NCI-H187 (cell line): Measurements from ENCODE around the gene MSTO1.
"Not testable (repeated sequence)": the region's sequence is repeated elsewhere in the genome, so short reads cannot be mapped to it uniquely, and the experiment has no call there.

Experiments used
- DNase-seq, 2 experiments: peaks; one replicate each; lab custom pipeline; 2025; lab: John Stamatoyannopoulos, UW

MSTO1 gene

DNA sequence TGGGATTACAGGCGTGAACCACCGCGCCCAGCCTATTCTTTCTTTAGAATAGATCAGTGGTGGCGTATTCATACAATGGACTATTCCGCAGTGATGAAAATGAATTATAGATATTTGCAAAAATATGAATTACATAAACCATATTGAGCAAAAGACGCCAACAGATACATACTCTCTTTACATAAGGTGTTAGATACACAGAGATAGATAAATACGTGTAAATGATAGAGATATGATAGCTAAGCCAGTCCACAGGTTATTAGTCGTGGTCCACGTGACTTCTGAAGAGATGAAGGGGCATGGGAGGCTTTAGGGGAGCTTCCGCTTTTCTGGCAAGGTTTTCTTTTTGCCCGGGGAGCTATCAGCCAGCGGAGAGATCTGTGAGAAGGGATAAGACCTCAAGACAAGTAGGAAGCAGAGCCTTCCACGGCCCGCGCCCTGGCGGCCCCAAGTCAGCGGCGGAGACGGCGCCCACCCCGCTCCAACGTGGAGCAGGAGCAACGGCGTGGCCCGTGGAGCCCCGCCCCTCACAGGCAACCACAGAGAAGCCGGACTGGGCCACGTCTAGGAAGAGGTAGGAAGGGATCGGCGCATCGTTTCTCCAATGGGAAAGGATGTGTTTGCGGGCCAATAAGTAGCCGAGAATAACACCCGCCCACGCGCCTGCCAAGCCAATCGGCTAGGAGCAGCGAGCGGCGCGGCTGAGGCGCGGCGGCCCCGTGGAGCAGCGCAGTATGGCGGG, at the start of gene MSTO1:
Gene MSTO1, plus strand, starts transcription at position 704 of the 742 bp plus-strand sequence. Its CDS starts 31 bp downstream, at position 735.
- peak; percentile 99 for DNase-seq

DNA sequence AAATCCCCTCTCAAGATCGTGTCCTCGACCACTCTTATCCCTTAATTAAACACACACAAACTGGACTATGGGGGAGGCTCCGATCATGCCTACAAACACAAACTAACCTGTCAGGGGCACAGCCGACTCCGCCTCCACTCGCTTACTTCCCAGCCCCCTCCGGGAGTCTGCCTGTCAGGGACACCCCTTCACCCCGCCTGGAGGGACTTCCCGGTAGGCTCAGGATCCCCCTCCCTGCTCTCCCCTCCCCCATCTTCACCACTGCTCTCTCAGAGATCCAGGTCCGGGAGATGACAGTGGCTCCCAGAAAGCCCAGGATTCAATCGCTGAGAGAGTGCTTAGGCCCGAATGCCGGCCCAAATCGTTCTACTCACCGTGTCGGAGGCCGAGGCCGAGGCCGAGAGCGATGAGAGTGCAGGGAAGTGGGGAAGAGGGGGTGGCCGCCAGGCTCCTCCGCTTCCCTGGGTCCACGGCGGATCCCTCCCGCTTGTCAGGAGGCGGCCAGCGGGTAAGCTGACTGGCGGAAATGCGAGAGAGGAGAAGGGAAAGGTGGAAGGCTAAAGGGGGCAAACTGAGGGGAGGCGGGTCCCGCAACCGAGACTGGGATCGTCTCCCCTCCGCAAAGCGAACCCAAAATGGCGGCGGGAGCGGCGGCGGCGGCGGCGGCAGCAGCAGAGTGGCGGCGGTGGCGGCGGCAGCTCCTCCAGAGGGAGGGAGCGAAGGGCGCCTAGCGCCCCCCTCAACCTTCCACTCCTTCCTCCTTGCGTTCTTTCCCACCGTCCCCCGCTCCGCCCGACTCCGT, 48.0 kb upstream of the MSTO1 start:
- peak in 1 of 2 experiments; percentile 71 for DNase-seq

DNA sequence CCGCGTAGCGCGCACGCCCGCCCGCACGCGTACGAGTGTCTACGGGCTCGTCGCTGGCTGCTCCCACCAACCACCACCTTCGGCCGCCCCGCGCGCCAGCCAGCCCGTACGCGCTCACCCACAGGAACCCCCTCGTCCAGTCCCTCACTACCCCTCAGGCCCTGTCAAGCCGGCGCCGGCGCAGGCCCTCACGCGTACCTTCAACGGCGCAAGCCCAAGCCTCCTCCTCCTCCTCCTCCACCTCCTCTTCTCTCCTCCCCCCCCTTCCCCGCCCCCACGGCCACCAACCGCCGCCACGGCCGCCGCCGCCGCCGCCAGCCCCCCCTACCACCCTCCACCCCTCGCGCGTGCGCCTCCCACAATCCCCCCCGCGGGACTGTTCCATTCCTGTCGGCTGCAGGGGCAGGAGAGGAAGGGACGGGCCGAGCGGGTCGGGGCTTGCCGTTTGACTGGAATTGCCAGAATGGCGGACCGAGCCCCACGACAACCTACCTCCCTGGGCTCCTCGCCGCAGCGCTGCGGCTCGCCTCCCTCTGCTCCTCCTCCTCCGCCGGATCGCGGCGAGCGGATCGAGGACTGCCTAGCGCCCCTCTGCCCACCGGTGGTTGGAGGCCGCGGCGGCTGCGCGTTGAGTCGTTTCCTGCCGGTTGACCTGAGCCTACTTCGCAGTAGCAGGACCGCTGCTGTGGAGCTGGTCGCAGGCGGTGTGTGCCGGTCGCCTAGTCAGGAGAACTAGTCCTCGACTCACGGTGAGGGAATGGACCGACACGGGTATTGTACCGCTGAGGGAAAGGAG, 47.2 kb upstream of the MSTO1 start, which contains the start of gene ASH1L:
Gene ASH1L, minus strand, starts transcription at position 223 of the 796 bp plus-strand sequence. CDS start 41,284 bp downstream, outside the sequence.
- DNase-seq = peak; percentile 98 to 100

DNA sequence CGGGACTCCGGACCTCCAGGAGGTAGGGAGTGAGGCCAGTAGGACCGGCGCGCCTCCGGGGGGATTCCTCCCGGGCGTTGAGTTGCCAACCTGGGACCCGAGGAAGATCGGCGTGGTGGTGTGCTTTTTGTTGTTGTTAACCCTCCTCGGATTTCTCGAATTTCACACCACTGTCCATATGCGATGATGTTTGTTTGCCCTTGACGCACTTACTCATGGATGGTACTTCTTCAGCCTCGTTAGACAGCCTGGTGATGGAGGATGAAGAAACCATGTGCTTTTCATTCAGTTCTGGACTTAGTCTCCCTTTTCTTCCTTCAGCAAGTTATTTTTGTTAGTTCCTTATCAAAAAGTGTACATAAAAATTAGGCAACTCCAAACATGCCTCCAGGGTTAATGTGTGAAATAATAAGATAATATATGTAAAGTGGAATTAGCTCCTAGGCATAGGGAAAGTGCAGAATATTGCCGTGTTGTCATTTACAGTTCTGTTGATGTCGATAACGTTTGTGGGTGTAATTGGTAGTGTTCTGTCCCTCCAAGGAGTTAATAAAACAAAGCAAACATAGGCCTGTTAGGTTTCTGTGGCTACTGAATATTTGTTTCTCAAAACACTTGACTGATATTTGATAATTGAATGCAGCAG, 46.5 kb upstream of the MSTO1 start:
- peak in 1 of 2 experiments; percentile 62 for DNase-seq

DNA sequence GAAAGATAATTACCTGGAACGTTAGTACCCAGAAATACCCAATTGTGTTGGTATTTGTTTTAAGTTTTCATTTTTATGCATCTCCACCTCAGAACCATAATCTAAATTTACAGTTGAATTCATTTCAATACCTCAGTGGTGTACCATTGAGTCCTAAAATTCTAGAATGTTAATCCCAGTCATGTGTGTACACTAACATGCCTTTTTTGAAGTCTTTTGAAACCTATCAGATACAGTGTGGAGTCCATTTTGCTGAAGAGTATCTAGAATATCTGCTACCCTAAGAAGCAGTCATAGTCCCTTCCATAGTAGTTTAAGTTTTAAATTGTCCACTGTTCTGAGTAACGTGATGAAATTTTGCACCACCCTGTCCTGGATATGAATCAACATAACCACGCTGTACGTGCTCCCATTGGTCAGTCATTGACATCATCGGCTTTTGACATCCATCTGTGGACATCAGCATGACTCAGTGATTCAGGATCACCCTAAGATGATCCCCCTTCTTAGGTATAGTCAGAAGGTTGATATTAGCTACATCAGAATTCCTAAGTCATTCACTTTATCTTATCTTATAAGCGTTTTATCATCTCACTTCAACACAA, 39.9 kb upstream of the MSTO1 start:
- DNase-seq = no peak

DNA sequence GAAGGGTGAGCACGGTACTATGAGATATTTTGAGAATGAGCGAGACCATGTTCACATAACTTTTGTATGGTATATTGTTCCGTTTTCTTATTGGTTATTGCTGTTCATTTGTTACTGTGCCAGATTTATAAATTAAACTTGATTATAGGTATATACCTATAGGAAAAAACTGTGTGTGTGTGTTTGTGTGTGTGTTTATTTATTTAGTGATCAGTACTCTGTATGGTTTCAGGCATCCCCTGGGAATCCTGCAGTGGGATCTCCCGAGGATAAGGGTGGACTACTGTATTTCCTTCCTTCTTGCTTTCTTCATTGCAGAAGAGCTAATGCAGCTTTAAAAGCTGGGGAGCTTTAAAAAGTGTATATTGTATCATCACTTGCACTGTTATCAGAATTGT, 39.4 kb upstream of the MSTO1 start:
- DNase-seq = no peak

DNA sequence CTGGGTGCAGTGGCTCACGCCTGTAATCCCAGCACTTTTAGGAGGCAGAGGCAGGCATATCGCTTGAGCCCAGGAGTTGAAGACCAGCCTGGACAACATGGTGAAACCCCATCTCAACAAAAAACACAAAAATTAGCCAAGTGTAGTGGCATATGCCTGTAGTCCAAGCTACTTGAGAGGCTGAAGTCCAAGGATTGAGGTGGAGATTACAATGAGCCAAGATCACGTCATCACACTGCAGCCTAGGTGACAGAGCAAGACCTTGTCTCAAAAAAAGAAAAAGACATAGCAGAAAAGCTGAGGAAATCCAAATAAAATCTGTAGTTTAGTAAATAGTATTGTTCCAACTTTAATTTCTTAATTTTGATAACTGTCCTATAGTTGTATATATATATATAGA, 35.9 kb upstream of the MSTO1 start:
- no peak for DNase-seq

DNA sequence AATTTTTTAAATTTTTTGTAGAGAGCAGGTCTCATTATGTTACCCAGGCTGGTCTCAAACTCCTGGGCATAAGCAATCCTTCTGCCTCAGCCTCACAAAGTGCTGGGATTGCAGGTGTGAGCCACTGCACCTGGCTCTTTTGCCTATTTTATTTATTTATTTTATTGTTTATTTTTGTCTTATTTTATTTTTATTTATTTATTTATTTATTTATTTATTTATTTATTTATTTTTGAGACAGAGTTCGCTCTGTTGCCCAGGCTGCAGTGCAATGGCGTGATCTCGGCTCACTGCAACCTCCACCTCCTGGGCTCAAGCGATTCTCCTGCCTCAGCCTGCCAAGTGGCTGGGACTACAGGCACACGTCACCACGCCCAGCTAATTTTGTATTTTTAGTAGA, 34.4 kb upstream of the MSTO1 start:
- not testable (repeated sequence) for DNase-seq

DNA sequence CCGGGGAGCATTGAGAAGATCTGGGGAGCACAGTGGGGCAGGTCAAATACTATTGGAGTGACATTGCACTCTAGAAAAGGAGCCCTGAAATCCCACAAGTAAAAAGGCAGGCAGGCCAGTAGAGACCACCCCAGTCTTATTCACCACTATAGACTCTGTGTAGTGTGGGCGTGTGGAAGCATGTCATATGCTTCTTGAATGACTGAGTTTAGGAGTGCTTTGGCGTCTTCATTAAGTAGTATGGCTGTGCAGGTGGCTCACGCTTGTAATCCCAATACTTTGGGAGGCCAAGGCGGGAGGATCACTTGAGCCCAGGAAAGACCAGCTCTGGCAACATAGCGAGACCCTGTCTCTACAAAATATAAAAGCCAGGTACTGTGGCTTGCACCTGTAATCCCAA, 26.2 kb upstream of the MSTO1 start:
- not testable (repeated sequence) for DNase-seq

DNA sequence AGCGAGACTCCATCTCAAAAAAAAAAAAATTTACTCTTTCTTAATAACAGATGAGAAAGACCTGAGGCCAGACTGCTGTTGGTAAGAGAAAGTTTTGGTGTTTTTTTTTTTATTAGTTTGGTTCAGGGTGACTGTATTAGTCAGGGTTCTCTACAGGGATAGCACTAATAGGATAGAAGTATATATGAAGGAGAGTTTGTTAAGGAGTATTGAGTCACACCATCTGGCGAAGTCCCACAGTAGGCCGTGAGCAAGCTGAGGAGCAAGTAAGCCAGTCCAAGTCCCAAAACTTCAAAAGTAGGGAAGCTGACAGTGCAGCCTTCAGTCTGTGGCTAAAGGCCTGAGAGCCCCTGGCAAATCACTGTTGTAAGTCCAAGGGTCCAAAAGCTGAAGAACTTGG, 20.7 kb upstream of the MSTO1 start:
- not testable (repeated sequence) for DNase-seq

DNA sequence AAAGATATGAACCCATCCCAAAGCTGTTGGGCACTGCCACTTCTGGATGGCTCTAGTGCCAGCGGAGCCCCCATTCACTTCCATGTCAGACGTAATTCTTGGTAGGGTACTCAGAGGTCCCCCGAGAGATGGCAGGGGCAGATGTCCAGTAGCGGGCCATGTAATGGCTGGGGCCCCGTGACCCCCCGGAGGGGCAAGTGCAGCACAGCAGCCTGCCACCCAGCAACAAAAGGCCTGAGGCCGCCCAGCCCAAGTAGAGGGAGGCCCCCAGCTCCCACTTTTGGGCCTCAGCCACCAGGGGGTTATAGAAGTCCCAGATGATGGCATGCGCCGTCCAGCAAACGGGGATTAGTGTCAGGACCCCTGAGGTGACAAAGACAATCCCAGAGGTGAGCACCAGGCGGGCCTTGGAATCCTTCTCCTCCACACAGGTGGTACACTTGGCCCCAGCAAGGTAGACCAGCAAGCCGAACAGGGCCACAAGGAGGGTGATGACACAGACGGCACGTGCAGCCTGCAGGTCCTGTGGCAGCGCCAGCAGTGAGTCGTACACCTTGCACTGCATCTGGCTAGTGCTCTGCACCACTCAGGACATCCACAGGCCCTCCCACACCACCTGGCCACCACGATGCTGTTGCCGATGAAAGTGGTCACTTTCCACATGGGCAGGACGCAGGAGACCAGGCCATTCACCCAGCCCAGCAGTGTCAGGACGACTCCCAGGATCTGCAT, 19.3 kb upstream of the MSTO1 start:
- DNase-seq = not testable (repeated sequence)

DNA sequence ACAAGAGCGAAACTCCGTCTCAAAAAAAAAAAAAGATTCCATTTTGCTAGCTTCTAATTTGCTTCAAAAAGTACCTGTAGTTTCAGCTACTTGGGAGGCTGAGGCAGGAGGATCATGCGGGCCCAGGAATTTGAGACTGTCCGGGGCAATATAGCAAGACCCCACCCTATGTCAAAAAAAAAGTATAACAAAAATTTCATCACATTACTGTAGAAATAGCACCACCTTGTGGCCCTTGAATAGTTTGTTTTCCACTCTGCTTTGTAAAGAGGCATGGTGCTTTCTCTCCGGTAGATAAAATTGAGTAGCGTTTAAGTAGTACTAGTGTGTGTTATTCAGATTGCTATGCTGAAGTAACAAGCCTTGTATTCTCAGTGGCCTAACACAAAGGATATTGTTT, 18.2 kb upstream of the MSTO1 start:
- peak; percentile 26 to 59 for DNase-seq

DNA sequence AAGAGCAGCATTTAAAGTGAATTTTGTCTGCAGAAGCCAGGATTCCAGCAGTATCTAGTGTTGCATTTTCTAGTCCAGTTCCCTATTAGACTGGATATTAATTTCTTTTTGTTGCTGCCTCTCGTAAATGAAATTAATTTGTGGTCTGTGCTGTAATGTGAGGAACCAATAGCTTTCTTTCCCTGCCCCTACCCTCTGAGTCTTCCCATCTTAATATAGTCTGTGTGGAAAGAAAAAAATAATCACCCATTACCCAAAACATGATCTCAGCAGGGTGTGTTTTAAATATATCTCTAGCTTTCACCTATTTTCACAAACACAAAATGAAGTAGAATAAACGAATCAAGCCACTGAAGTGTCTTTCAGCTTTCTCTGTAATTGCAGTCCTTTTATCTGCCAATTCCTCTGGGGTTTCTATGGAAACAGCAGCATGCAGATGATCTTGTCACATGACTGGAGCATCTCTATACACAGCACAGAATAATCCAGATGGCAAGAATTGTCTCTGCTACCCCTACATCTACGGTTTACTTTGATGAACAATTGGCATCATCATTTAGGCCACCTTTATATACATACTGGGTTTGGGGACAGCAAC, 14.0 kb upstream of the MSTO1 start:
- DNase-seq = not testable (repeated sequence)

DNA sequence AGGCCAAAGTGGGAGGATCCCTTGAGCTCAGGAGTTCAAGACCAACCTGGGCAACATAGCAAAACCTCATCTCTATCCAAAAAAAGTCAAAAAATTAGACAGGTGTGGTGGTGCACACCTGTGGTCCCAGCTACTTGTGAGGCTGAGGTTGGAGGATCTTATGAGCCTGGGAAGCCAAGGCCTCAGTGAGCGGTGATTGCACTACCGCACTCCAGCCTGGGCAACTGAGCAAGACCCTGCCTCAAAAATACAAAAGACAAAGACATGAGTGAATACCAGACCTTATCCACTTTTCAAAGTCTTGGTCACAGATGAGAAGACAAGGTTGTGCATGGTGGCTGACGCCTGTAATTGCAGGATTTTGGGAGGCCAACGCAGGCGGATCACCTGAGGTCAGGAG, 13.2 kb upstream of the MSTO1 start:
- no peak for DNase-seq

DNA sequence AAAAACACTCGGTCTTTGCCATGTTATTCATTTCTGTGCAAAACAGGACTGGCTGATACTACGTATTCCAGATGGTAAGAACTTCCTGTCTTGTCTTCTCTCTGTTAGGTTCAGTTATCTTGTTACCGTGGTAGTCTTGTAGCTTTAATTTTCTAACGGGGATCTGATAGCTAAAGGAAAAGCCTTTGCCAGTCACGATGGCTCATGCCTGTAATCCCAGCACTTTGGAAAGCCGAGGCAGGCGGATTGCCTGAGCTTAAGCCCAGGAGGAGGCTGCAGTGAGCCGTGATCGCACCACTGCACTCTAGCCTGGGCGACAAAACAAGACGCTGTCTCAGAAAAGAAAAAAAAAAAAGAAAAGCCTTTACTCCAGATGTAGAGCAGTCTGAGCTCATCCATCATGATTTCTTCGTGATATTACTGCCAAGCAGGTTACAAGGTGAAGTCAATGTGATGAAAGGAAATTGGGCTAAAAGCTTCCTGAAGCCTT, 11.1 kb upstream of the MSTO1 start:
- DNase-seq = no peak

DNA sequence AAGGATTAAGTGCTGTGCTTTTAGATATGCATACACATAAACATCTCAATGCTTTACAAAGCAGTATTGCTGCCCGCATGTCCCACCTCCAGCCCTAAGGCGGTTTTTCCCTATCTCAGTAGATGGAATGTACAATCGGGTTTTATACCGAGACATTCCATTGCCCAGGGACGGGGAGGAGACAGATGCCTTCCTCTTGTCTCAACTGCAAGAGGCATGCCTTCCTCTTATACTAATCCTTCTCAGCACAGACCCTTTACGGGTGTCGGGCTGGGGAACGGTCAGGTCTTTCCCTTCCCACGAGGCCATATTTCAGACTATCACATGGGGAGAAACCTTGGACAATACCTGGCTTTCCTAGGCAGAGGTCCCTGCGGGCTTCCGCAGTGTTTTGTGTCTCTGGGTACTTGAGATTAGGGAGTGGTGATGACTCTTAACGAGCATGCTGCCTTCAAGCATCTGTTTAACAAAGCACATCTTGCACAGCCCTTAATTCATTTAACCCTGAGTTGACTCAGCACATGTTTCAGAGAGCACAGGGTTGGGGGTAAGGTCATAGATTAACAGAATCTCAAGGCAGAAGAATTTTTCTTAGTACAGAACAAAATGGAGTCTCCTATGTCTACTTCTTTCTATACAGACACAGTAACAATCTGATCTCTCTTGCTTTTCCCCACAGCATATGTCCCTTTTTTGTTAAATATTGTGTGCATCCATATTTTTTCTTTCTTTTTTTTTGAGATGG, 10.0 kb upstream of the MSTO1 start:
- DNase-seq = not testable (repeated sequence)

DNA sequence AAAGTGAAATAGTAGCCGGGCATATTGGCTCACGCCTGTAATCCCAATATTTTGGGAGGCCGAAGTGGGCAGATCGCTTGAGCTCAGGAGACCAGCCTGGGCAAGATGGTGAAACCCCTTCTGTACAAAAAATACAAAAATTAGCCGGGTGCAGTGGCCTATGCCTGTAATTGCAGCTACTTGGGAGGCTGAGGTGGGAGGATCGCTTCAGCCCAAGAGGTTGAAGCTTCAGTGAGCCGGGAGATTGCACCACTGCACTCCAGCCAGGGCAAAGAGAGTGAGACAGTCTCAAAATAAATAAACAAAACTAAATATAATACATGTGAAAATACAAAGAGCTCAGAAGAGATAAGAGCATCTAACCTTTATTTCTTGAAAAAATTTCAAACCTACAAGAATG, 2.3 kb upstream of the MSTO1 start:
- no peak for DNase-seq

DNA sequence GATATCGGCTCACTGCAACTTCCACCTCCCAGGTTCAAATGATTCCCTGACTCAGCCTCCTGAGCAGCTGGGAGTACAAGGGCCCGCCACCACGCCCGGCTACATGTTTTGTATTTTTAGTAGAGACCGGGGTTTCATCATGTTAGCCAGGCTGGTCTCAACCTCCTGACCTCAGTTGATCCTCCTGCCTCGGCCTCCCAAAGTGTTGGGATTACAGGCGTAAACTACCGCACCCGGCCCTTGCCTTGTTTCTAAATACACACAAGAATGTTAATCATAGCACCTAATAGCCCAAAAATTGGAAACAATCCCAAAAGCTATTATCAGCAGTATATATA, 1.2 kb upstream of the MSTO1 start:
- no peak for DNase-seq

DNA sequence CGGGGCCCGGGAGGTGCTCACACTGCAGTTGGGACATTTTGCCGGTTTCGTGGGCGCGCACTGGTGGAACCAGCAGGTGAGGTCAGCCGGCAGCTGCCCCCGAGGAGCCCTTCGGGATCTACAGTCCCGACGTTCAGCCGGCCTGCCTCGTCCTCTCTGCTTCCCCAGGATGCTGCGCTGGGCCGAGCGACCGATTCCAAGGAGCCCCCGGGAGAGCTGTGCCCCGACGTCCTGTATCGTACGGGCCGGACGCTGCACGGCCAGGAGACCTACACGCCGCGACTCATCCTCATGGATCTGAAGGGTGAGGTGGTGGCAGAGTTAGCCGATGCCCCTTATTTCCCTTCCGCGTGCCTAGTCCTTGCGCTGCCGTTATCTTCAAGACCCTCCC, 234 bp downstream of the MSTO1 start:
- DNase-seq = not testable (repeated sequence)
